ENCODE data around the gene ADAMTS3.

DNA sequence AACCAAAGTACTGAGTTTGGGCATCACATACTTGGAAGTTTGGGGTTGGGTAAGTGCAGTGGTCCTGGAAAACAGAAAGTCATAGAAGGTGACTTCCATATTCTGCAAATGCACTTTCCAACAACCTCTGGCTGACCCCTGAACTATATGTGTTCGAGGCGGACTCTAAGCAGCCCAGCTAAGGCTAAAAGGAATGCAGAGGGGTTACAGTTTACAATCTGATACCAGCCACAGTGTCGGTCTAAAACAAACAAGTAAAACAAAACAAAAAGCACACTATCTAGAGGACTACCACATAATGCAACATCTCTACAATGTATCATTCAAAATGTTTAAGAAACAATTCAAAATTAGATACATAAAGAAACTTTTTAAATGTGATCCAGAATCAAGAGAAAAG is 185.6 kb downstream of the ADAMTS3 start:
- TF ChIP-seq POLR2A (IDR thresholded peaks at IDR 0.05) (no peak), CTCF (IDR thresholded peaks at IDR 0.05) (no peak)
